Measurements from ENCODE around the gene ZMIZ1.

ZMIZ1 gene

DNA sequence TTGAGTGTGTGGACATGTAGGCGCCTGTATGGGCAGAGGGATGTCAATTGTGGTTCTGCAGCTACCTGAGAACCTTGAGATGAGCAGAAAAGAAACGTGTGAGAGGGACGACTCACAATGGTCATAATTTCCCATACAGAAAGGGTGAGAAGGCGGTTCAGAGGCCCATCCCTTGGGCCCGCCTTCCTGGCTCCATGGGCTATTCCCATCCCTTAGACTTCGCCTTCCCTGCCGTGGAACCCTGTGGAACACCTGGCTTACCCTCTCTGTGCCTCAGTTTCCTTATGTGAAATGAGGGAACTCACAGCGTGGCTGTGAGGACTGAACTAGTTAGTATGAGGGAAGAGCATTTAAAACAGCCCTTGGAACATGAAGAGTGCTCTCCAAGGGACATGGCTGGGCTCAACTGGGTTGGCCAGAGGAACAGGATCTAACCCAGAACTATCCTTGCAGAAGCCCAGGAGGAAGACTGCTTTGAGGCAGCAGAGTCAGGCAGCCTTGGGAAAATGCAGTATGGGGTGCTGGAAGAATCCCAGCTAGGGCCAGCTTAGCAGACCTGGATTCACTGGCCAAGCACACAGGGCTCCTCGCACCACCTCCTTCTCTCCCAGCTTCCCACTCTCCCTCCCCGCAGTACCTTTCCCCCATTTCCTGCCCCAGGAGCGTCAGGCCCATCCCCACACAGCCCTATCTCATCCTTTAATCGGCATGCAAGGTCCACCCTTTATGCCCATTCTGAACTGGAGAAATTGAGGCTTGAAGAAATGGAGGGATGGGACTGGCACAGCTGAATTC, 11.1 kb upstream of the ZMIZ1 start (continued):
- TF ChIP-seq ELK4 (IDR thresholded peaks at IDR 0.05; ENCODE audit: borderline replicate concordance, low read depth, low read length) (no peak), INSM2 (tag by site-specific recombination; IDR thresholded peaks at IDR 0.05) (no peak)

DNA sequence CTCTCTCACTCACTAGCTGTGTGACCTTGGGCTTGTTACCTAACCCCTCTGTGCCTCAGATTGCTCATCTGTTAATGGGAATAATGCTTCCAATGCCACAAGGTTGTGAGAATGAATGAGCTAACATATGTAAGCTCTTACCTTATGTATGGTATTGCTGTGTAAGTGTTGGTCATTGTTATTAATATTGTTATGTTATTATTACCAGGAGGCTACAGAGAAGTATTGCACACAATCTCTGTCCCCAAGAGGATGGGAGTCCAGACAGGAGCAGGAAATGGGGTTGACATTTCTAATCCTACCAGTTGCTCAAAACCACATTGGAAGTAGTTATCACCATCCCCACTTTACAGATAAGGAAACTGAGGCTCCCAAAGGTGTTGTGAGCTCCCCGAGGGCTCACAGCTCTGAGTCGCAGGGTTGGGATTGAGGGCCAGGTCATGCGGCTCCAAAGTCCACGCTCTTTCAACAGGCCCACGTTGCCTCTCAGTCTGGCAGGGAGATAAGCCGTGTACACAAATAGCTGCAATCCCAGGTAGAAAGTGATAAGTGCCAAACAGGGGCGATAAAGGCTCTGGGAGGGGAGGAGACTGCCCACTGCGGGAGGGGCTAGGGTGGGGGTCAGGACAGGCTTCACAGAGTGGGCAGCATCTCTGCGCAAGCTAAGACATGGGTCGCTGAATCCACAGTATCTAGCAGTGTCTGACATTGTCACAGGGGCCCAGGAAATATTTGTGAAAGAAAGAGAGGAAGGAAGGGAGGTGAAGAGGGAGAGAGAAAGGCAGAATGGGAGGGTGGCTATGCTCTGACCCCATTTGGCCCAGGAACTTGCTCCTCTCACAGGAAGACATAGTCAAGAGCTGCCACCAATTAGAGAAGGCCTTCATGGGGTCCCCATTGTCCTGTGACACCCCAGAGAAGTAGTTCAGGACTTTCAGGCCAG, 9.6 kb upstream of the ZMIZ1 start:
- Histone ChIP-seq H3K36me3 (ENCODE audit: control insufficient read depth in 2 of 2, insufficient read depth in 1 of 2, low read length in 2 of 2) (no peaks in the 10 kb centered on the region), H3K9me3 (ENCODE audit: control insufficient read depth, insufficient read depth, low read depth, low read length) (no peaks in the 10 kb centered on the region), H3K27ac (ENCODE audit: extremely low read depth, low read depth, low read length) (no peak overlapping the region), H3K4me3 (ENCODE audit: low read depth, low read length) (no peak overlapping the region), H3K4me1 (ENCODE audit: control insufficient read depth, insufficient read depth, low read length) (no peaks in the 10 kb centered on the region)
- ChIA-PET POLR2A (no interaction called here), CTCF (interaction anchor here (0.7 to 0.8 kb wide), 2 partner anchors 43 to 84 kb away, joined by 3 read pairs; no protein-coding TSS in a partner anchor)
- TF ChIP-seq ZNF600 (tag by site-specific recombination; IDR thresholded peaks at IDR 0.05) = no peak
- peak; percentile 56; the same call in 1 of the 2 replicates for TF ChIP-seq ZNF26 (tag by site-specific recombination; IDR thresholded peaks at IDR 0.05)

DNA sequence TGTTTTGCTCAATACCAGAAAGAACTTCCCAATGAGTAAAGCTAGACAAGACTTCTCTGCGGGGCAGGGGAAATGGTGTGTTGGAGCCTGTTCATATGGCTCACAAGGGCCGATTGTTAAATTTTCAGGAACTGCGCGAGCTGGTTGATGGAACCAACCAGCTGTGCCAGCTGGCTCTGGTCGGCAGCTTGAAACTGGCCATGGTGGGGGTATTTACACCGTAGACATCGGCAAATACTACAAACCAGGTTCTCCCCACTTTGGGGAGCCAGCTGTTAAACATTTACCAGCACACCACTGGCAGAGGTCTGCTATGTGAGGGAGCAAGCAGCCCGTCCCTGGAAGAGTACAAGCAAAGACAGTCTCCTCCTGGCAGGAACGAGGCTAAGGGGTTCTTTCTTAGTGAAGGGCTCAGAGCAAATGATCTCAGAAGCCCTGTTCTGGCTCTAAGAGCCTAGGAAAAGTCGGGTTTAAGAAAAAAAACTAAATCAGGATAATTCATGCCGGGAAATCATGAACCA, 8.8 kb upstream of the ZMIZ1 start:
- Histone ChIP-seq H3K36me3 (ENCODE audit: control insufficient read depth in 2 of 2, insufficient read depth in 1 of 2, low read length in 2 of 2) (no peaks in the 10 kb centered on the region), H3K27ac (ENCODE audit: extremely low read depth, low read depth, low read length) (no peak overlapping the region), H3K4me3 (ENCODE audit: low read depth, low read length) (no peak overlapping the region), H3K4me1 (ENCODE audit: control insufficient read depth, insufficient read depth, low read length) (no peaks in the 10 kb centered on the region), H3K9me3 (ENCODE audit: control insufficient read depth, insufficient read depth, low read depth, low read length) (no peaks in the 10 kb centered on the region)
- ChIA-PET POLR2A (no interaction called here), CTCF (no interaction called here)
- TF ChIP-seq TRIM28 (IDR thresholded peaks at IDR 0.05; ENCODE audit: borderline replicate concordance, low read length) = no peak
- no peak for TF ChIP-seq ZNF830 (tag by site-specific recombination; IDR thresholded peaks at IDR 0.05; ENCODE audit: low read depth)
- TF ChIP-seq ZBTB11 (tag by site-specific recombination; conservative IDR thresholded peaks at IDR 0.05; ENCODE audit: low read depth) = no peak
- TF ChIP-seq KLF10 (tag by site-specific recombination; IDR thresholded peaks at IDR 0.05) = no peak
- no peak for TF ChIP-seq ZNF639 (tag by site-specific recombination; IDR thresholded peaks at IDR 0.05)
- no peak for TF ChIP-seq SP3 (tag by site-specific recombination; IDR thresholded peaks at IDR 0.05)
- no peak for TF ChIP-seq ZBTB44 (tag by site-specific recombination; IDR thresholded peaks at IDR 0.05)
- no peak for TF ChIP-seq IKZF3 (tag by site-specific recombination; IDR thresholded peaks at IDR 0.05)
- TF ChIP-seq ZNF2 (tag by site-specific recombination; IDR thresholded peaks at IDR 0.05) = no peak
- TF ChIP-seq ZNF791 (tag by site-specific recombination; IDR thresholded peaks at IDR 0.05) = no peak
- TF ChIP-seq ZBTB21 (tag by site-specific recombination; IDR thresholded peaks at IDR 0.05) = no peak
- no peak for TF ChIP-seq ZNF140 (tag by site-specific recombination; IDR thresholded peaks at IDR 0.05)
- TF ChIP-seq BCL6B (tag by site-specific recombination; IDR thresholded peaks at IDR 0.05) = no peak

Data from HEK293 (cell line).